ENCODE data around the gene TMEM214. TPM values are rescaled to one million over a fixed set of nuclear protein-coding genes. Genes with fewer than 3 reads are reported as not detected.

Gene TMEM214
- polyA plus RNA-seq, 1 experiment, result 235 TPM

DNA sequence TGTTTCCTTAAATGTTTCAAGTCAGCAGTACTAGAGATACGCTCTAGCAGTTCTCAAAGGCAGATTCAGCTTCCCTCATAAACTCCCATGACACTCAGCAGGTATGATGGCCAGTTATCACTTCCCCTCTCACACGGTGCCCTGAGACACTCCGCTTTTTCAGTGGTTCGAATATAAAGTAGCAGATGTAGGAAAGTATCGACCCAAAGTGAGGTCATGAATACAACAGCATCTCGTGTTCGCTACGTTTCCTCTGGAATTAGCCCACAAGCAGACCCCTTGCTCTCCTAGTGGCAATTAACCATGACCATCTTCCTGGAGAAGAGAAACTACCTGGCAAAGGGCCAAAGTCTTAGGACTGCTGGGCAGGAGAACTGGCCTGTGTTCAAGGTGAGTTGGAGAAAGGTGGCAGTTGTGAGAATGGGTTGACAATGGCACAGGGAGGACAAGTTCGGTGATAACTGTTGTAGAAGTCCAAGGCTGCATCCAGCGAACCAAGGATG, 9.4 kb downstream of the TMEM214 start:
- peaks cover 39% of the 10 kb centered on the region for H3K36me3 ChIP-seq (ENCODE audit: control insufficient read depth, insufficient read depth, low read length)
- TF ChIP-seq, protein P1, sequence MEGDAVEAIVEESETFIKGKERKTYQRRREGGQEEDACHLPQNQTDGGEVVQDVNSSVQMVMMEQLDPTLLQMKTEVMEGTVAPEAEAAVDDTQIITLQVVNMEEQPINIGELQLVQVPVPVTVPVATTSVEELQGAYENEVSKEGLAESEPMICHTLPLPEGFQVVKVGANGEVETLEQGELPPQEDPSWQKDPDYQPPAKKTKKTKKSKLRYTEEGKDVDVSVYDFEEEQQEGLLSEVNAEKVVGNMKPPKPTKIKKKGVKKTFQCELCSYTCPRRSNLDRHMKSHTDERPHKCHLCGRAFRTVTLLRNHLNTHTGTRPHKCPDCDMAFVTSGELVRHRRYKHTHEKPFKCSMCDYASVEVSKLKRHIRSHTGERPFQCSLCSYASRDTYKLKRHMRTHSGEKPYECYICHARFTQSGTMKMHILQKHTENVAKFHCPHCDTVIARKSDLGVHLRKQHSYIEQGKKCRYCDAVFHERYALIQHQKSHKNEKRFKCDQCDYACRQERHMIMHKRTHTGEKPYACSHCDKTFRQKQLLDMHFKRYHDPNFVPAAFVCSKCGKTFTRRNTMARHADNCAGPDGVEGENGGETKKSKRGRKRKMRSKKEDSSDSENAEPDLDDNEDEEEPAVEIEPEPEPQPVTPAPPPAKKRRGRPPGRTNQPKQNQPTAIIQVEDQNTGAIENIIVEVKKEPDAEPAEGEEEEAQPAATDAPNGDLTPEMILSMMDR (IDR thresholded peaks at IDR 0.05; ENCODE audit: insufficient read depth, low read depth, low read length), result no peak
- no peak overlapping the region for H3K4me3 ChIP-seq (ENCODE audit: low read depth, low read length)
- ChIA-PET POLR2A (interaction anchor here (0.6 kb wide), 1 partner anchor 359 kb away, joined by 3 read pairs; no protein-coding TSS in a partner anchor), CTCF (interaction anchor here (0.9 to 2.8 kb wide), 4 partner anchors 9 to 41 kb away, joined by 3 to 11 read pairs (median 7); partner anchors contain the start of gene AGBL5)
- DNase-seq (ENCODE audit: low read depth), result no peak
- H3K27me3 ChIP-seq (ENCODE audit: control insufficient read depth, insufficient read depth, low read length), result no peaks in the 10 kb centered on the region

DNA sequence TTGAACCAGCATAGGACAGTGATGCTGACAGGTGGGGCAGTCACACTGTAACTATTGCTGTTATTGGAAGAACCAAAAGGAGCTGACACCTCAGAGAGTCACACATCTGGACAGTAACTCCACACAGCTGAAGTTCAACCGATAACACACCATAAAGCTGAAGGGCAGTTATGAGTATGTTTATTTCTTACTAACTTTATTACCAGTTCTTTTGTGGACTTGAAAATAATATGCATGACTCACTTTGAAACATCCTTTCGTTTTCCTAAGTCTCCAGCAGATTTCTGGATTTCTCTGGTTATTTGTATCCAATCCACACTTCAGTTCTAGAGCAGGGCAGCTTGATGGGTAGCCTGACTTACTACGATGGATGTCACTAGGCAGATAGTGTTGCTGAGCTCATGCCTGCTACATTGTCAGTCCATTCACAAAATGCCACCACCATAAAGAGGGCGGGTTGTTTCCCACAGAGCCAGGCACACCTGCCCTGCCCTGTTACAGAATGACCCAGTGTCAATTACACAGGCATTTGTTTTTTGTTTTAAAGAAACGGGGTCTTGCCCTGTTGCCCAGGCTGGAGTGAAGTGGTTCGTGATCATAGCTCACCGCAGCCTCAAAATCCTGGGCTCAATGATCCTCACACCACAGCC, 10.3 kb downstream of the TMEM214 start:
- no peak for DNase-seq (ENCODE audit: low read depth)
- ChIA-PET CTCF (interaction anchor here (0.9 to 2.8 kb wide), 4 partner anchors 8 to 40 kb away, joined by 3 to 11 read pairs (median 7); partner anchors contain the start of gene AGBL5), POLR2A (interaction anchor here (0.6 kb wide), 1 partner anchor 358 kb away, joined by 3 read pairs; no protein-coding TSS in a partner anchor)
- H3K4me3 ChIP-seq (ENCODE audit: low read depth, low read length), result no peak overlapping the region
- peaks cover 31% of the 10 kb centered on the region for H3K36me3 ChIP-seq (ENCODE audit: control insufficient read depth, insufficient read depth, low read length)
- H3K27me3 ChIP-seq (ENCODE audit: control insufficient read depth, insufficient read depth, low read length), result no peaks in the 10 kb centered on the region
- TF ChIP-seq, protein P1 (IDR thresholded peaks at IDR 0.05; ENCODE audit: insufficient read depth, low read depth, low read length), result no peak

DNA sequence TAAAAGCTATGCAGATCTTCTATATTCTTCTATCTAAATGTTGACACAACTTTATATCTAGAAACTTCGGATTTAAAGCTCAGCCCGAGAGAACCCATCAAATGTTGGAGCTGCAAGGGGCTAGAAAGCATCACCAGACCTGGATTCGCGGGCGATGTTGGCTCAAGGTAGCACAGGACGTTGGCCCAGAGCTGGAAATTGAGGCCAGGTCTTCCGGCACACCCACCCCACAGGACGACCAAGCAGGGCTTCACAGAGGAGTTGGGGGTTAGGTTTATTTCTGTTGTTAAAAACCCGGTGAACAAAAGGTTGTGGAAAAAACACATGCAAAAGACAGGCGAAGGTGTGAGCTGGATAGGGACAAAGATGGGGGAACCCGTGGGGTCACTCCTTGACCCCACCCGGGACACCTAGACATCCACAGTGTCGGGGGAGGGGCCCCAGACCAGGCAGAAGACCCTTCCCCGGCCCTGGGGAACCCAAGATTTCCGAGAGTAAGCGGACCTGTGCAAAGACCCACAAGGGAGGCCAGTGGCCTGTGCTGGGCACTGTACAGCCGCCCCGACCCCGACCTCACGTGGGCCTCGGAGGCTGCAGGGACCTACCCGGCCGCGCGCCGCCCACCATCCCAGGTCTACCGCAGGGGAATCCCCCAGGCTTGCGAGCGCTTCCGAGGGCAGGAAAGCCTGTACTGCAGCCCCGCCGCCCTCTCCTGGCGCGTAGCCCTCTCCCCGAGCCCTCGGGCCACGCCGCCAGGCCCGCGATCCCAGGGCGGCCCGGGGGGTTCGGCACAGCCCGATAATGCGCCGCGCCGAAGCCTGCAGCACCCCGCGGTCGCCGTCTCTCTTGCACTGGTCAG, 16.9 kb downstream of the TMEM214 start:
- DNase-seq (ENCODE audit: low read depth), result no peak
- no peaks in the 10 kb centered on the region for H3K27me3 ChIP-seq (ENCODE audit: control insufficient read depth, insufficient read depth, low read length)
- POLR2A ChIA-PET, result interaction anchor here (0.7 to 1.2 kb wide), 3 partner anchors 16 to 305 kb away, joined by 3 to 4 read pairs (median 3); no protein-coding TSS in a partner anchor
- peaks cover 4% of the 10 kb centered on the region; the same call in 1 of the 2 replicates for H3K36me3 ChIP-seq (ENCODE audit: control insufficient read depth, insufficient read depth, low read length)
- CTCF ChIA-PET, result interaction anchor here (1.0 to 3.2 kb wide), 11 partner anchors 8 to 88 kb away, joined by 3 to 28 read pairs (median 8); partner anchors contain the start of genes KHK and TMEM214
- TF ChIP-seq, protein P1 (IDR thresholded peaks at IDR 0.05; ENCODE audit: insufficient read depth, low read depth, low read length), result no peak
- H3K4me3 ChIP-seq (ENCODE audit: low read depth, low read length), result peak overlapping the region; percentile 57

DNA sequence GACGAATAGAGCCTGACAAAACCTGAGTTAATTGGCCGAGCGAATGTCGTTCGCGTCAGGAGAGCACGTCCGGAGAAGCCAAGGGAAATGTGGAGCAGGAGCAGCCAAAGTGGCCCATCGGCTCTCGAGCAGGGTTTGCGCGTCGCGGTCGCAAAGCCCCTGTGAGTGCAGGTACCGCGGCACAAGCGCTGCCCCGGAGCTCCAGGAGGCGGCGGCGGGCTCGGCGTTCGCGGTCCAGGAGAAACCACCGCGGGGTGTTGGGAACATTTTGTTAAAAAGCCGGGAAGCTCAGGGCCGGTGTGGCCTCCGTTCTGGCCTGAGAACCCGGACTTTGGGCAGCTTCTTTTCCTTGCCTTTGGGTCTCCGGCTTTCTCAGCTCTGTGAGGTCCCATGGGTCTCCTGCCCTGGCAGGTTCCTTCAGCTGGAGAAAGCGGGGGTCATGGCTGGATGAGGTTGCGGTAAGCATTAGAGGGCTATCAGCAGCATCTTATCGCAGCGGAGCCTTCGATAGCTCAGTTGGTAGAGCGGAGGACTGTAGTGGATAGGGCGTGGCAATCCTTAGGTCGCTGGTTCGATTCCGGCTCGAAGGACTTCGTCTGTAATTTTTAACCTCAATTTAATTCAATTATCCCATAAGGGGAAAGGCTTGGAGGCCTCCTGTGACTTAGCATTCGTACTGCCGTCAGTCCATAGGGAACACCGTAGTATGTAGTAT, 17.7 kb downstream of the TMEM214 start:
- CTCF ChIA-PET, result interaction anchor here (1.0 to 3.2 kb wide), 12 partner anchors 9 to 89 kb away, joined by 3 to 28 read pairs (median 6); partner anchors contain the start of genes KHK and TMEM214
- POLR2A ChIA-PET, result interaction anchor here (0.7 to 1.4 kb wide), 4 partner anchors 11 to 304 kb away, joined by 3 to 7 read pairs (median 3); partner anchors contain the start of gene EMILIN1
- DNase-seq (ENCODE audit: low read depth), result no peak
- Histone ChIP-seq H3K27me3 (ENCODE audit: control insufficient read depth, insufficient read depth, low read length) (no peaks in the 10 kb centered on the region), H3K36me3 (ENCODE audit: control insufficient read depth, insufficient read depth, low read length) (peaks cover 10% of the 10 kb centered on the region), H3K4me3 (ENCODE audit: low read depth, low read length) (peak overlapping the region; percentile 66)
- TF ChIP-seq, protein P1 (IDR thresholded peaks at IDR 0.05; ENCODE audit: insufficient read depth, low read depth, low read length), result peak; percentile 53; the same call in 1 of the 2 replicates

Data from BJ (cell line).